SK-N-MC (cell line): ENCODE results near the gene COL21A1.

Experiments used
- EZH2 ChIP-seq: fragments of 200-600 bp; sonication (generic); IDR thresholded peaks from one replicate; pipeline ENCODE4 v1.6.1; 2017; ENCODE audit warnings: antibody characterized with exemption
- POLR2AphosphoS5 ChIP-seq: IDR thresholded peaks from 2 replicates; pipeline ENCODE4 v1.6.1; 2012; ENCODE audit warnings: mild to moderate bottlenecking, low read depth, low read length, borderline replicate concordance

DNA sequence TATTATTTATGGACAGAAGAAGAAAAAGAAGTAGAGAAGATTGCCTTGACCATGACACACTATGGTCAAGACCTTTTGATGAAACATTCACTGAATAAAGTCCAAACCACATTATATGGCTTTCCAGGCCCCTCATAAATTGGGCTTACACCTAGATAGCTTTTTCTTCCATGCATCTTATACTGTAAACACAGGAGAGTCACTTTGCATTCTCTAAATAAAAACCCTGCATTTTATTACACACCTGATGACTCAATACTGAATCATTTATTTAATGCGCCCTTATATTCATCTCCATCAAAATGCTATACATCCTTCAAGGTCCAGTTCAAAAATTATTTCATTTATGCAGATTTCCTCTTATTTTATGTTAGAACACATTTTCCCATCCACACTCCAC is 78.0 kb downstream of the COL21A1 start:
- TF ChIP-seq POLR2AphosphoS5 (no peak), EZH2 (no peak)
